Effector memory CD8-positive, alpha-beta T cell (primary cell): ENCODE data around the gene DRGX.

Experiments
- ATAC-seq: fragments of 150-1000 bp; cut with Tn5 transposase; replicated peaks from 2 replicates; pipeline ENCODE4 v1.10.0; 2021; ENCODE audit warnings: mild to moderate bottlenecking, moderate library complexity
- DNase-seq, 3 experiments: peaks; one replicate each; pipeline ENCODE4 v3.0.0; 2021
- H3K27ac Mint-ChIP-seq, 2 donors: one replicate each; pipeline ENCODE4 v1.8.0; 2022; ENCODE audit warnings: mild to moderate bottlenecking in 2 of 2, mixed read lengths in 2 of 2, moderate library complexity in 2 of 2
- H3K27me3 Mint-ChIP-seq, 2 donors: one replicate each; pipeline ENCODE4 v1.8.0; 2022; ENCODE audit warnings: mixed read lengths in 2 of 2
- H3K36me3 Mint-ChIP-seq: one replicate; pipeline ENCODE4 v1.8.0; 2022; ENCODE audit warnings: mild to moderate bottlenecking, moderate library complexity, mixed read lengths; ENCODE audit not compliant: insufficient read depth
- H3K4me1 Mint-ChIP-seq, 2 donors: one replicate each; pipeline ENCODE4 v1.8.0; 2022; ENCODE audit warnings: low read depth in 2 of 2, mixed read lengths in 2 of 2
- H3K4me3 Mint-ChIP-seq, 2 donors: one replicate each; pipeline ENCODE4 v1.8.0; 2022; ENCODE audit warnings: mild to moderate bottlenecking in 2 of 2, mixed read lengths in 2 of 2, moderate library complexity in 2 of 2
- H3K9me3 Mint-ChIP-seq, 2 donors: one replicate each; pipeline ENCODE4 v1.8.0; 2022; ENCODE audit warnings: mixed read lengths in 2 of 2

The DRGX gene

DNA sequence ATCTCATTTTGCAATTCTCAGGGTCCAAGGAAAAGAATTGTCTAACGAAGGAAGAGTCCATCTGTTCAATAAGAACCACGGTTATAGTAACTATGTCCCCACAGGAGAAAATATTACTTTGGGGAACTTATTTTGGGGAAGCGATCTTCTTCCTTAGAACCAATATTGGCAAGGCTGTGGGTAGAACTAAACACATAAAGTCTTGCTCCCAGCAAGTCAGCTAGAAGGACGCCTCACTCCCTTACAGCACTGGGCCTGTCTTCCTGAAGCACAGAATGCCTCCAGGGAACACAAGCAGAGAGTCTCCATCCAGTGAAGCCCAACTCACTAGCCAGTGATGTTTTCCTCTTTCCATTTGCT lies 66.8 kb downstream of the DRGX start:
- no peak for DNase-seq
- no peak for ATAC-seq
- H3K4me1 Mint-ChIP-seq, result peaks cover 0 to 2% of the 10 kb centered on the region in 2 donors
- H3K4me3 Mint-ChIP-seq, result no peak overlapping the region
- H3K27ac Mint-ChIP-seq, result no peak overlapping the region
- H3K36me3 Mint-ChIP-seq, result no peaks in the 10 kb centered on the region
- peaks cover 25 to 61% of the 10 kb centered on the region in 2 donors for H3K27me3 Mint-ChIP-seq
- H3K9me3 Mint-ChIP-seq, result no peaks in the 10 kb centered on the region

DNA sequence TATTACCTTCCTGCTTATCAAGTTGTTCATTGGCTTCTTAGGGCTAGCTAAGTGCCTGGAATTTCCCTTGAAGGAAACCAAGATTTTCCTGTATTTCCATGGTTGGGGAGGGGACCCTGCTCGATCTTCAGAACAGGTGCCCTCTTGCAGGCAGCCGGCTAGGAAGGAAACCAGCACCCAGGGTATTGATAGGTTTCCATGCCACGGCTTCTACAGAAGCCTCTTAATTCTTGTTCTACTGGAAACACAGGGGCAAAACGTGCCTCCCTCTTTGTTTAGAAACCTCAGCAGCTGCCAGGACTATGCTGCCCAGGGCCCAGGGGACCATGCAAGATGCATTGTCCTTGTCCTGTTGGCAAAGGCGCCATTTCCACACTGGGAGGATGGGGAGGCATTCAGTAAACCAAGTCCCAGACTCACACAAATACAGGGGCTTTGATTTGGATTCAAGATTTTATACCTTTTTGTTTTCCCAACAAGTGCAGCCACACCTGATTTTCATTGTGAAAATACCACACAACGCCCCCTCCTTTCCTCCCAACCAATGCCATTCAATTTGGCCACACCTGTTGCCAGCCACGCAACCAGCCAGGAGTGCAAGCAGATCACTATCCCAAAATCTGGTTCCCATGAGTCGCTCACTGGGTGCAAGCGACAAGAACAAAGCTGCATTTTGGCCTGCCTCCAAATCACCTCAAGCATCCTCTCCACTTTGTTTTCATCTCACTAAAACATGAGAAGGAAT lies 67.3 kb downstream of the DRGX start:
- peaks cover 25 to 61% of the 10 kb centered on the region in 2 donors for H3K27me3 Mint-ChIP-seq
- no peak overlapping the region for H3K27ac Mint-ChIP-seq

DNA sequence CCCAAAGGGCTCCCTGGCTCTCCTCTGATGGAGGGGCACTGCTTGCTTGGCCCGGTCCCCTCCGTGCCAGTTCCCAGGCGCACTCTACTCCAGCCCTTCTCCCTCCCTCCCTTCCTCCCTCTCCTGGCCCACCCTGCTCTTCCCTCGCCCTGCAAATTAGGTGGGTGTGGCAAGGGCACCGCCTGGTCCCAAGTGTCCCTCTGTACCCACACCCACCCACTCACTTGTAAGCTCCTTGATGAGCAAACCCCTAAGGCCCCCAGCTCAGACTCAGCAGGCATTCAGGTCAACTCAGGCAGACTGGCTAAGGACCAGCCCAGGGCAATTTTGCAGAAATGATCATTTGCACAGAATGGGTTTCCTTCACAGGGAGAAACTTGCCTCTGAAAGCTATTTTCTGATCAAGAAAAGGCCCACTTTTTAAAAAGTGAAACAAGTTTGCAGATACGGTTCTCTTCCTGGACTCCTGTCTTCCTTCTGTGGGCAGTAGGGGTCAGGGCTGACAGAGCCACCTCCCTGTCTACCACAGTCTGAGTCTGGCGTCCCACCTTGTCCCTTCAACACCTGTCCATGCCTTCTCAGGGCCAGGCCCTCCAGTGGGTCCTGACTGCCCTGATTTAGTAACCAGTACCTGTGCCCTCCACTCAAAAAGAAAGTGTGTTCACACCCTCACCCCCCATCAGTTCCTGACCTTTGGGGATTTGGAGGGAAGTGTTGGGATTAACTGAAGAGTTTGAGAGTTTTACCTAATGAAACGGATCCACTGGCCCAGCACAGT lies 68.7 kb downstream of the DRGX start:
- no peak overlapping the region for H3K4me3 Mint-ChIP-seq
- no peak for DNase-seq
- ATAC-seq, result no peak
- no peaks in the 10 kb centered on the region for H3K9me3 Mint-ChIP-seq
- peaks cover 0 to 2% of the 10 kb centered on the region in 2 donors for H3K4me1 Mint-ChIP-seq
- H3K27ac Mint-ChIP-seq, result no peak overlapping the region
- peaks cover 25 to 62% of the 10 kb centered on the region in 2 donors for H3K27me3 Mint-ChIP-seq
- no peaks in the 10 kb centered on the region for H3K36me3 Mint-ChIP-seq

More for the DNA sequence above, 67.3 kb downstream of the DRGX start:
- no peaks in the 10 kb centered on the region for H3K36me3 Mint-ChIP-seq
- no peaks in the 10 kb centered on the region for H3K9me3 Mint-ChIP-seq
- DNase-seq, result no peak
- no peak for ATAC-seq
- H3K4me3 Mint-ChIP-seq, result no peak overlapping the region
- peaks cover 0 to 2% of the 10 kb centered on the region in 2 donors for H3K4me1 Mint-ChIP-seq

DNA sequence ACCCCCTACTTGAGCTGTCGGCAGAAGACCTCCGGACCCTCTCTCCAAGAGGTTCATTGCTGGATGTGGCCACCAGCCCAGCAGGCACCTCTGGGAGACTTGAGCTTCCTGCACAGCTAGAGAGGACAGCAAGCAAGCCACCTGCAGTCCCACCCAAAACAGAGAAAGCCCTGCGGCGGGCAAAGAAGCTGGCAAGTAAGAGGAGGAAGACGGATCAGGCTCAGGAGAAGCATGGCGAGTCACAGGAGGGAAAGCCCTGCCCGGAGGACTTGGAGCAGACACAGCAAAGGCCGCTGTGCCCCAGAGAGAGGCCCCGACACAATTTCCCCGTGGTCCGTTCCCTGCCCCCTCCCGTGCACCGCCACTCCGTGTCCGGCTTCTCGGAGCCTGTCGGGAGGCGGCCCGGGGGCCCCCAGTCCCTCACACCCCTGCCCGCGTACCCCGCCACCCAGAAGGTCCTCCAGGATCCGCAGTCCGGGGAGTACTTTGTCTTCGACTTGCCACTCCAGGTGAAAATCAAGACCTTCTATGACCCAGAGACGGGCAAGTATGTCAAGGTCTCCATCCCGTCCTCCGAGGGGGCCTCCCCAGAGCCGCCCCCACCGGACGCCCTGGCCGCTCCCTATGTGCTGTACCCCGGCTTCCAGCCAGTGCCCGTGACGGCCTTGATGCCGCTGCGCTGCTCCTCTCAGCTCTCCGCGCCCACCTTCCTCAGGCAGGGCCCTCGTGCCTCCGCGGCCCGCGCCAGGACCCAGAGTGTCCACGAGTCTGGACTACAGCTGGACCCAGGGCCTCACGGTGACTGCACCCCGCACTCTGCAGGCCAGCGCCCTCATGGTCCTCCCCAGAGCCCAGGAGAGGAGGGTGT lies 69.7 kb downstream of the DRGX start:
- H3K27me3 Mint-ChIP-seq, result peaks cover 25 to 62% of the 10 kb centered on the region in 2 donors
- no peak for DNase-seq

DNA sequence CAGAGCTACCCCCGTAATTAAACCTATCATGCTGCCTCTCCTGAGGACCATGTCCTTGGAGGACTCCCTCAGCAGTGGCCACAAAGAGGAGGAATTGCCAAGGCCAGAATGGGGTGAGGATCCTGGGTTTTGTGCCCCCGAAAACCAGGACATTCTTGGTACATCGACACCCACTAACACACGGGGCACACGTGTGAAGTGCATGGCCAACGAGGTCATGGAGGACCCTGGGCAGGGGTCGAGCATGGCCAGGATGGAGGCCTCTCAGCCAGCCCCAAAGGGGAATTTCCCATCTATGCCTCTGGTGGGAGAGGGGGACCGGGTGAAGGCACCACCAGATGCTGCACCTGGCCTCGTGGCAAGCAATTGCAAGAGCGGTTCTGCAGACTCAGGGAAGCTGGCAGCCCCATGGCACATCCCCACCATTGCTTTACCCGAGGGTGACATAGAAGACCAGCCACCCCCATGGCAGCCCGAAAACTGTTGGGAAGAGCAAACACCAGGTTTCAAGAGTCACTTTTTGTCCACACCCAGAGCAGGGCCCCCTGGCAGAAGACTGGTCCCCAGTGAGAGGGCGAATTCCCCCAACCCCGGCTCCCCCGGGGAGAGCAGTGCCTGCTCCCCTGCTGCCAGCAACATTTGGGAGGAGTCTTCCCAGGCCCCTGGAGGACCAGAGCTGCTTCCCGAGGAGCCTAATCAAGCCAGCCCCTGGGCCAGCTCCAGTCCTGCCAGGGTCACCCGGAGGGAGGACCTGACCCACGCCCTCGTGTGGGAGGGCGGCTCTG lies 70.6 kb downstream of the DRGX start:
- no peak overlapping the region for H3K4me3 Mint-ChIP-seq
- peaks cover 0 to 2% of the 10 kb centered on the region in 2 donors for H3K4me1 Mint-ChIP-seq
- H3K36me3 Mint-ChIP-seq, result no peaks in the 10 kb centered on the region
- no peak for ATAC-seq
- H3K9me3 Mint-ChIP-seq, result no peaks in the 10 kb centered on the region
- H3K27ac Mint-ChIP-seq, result no peak overlapping the region
- peaks cover 25 to 57% of the 10 kb centered on the region in 2 donors for H3K27me3 Mint-ChIP-seq
- no peak for DNase-seq

More for the DNA sequence above, 69.7 kb downstream of the DRGX start:
- no peak overlapping the region for H3K27ac Mint-ChIP-seq
- H3K4me3 Mint-ChIP-seq, result no peak overlapping the region
- no peaks in the 10 kb centered on the region for H3K9me3 Mint-ChIP-seq
- no peak for ATAC-seq
- H3K36me3 Mint-ChIP-seq, result no peaks in the 10 kb centered on the region
- peaks cover 0 to 2% of the 10 kb centered on the region in 2 donors for H3K4me1 Mint-ChIP-seq

DNA sequence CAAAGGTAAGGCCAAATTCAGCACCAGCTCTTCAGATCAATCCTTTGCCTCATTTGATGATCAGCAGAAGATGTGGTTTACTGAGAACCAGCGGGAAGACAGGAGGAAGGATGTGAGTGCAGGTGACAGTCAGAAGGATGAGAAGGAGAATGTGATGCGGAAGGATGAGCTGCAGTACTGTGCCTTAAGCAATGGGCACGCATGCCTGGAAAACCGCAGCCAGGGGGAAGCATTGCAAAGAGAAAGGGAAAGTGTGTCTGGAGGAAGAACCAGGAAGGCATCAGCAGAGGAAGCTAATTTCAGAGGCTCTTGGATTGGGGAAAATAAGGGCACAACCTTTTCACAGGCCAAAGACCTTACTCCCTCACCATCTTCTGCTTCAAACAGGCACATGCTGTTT lies 71.2 kb downstream of the DRGX start:
- no peak for ATAC-seq
- H3K4me3 Mint-ChIP-seq, result no peak overlapping the region
- no peak for DNase-seq
- H3K9me3 Mint-ChIP-seq, result no peaks in the 10 kb centered on the region
- peaks cover 25 to 52% of the 10 kb centered on the region in 2 donors for H3K27me3 Mint-ChIP-seq
- peaks cover 0 to 2% of the 10 kb centered on the region in 2 donors for H3K4me1 Mint-ChIP-seq
- H3K27ac Mint-ChIP-seq, result no peak overlapping the region
- H3K36me3 Mint-ChIP-seq, result no peaks in the 10 kb centered on the region

DNA sequence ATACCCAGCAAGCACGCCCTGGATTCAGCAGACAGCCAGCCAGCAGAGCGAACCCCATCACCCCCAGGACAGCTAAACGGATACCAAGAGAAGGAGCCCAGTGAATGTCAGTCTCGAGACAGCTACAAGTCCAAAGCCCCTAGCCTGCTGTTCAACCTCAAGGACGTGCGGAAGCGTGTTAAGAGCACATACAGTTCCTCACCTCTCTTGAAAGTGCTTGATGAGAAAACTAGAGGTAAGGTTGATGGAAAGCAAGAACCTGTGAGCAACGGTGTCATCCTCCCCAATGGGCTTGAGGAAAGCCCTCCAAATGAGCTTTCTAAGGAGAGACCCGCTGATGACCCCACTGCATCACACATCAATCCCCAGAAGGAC lies 72.0 kb downstream of the DRGX start:
- H3K4me1 Mint-ChIP-seq, result peaks cover 0 to 2% of the 10 kb centered on the region in 2 donors
- no peak overlapping the region for H3K27ac Mint-ChIP-seq
- no peak overlapping the region for H3K4me3 Mint-ChIP-seq
- H3K27me3 Mint-ChIP-seq, result peaks cover 23 to 44% of the 10 kb centered on the region in 2 donors
- DNase-seq, result no peak
- no peak for ATAC-seq
- H3K36me3 Mint-ChIP-seq, result no peaks in the 10 kb centered on the region
- H3K9me3 Mint-ChIP-seq, result no peaks in the 10 kb centered on the region

DNA sequence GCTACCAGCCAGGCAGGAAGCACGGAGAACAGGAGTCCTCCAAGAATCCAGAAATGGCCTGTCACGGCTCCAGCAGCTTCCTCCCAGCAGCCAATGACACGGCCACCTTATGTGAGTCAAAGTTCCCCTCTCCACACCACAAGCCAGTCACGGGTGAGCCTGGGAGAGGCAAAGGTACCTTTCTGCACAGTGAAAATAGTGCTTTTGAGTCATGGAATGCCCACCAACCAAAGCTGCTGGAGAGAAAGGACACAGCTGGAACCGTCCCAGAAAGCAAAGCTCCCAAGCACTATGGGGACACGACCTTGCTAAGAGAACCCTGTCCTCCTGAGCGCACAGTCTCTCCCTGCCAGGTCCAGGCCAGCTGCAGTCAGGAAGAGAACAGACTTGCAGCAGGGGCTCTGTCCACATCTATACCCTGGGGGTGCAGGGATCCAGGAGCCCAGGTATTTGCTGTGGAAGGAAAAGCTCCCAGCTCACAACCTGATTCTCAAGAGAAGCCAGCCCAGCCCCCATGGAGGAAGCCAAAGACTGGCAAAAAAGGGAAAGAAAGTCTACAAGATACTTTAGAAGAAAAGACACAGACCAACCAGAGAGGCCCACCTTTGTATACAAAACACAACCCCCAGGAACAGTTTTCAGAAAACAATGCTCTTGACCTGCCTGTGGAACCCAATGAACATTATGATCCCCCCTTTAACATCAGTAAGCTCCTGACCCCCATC lies 72.6 kb downstream of the DRGX start:
- ATAC-seq (no peak), DNase-seq (no peak)
- H3K4me3 Mint-ChIP-seq, result no peak overlapping the region
- peaks cover 0 to 2% of the 10 kb centered on the region in 2 donors for H3K4me1 Mint-ChIP-seq
- H3K27ac Mint-ChIP-seq, result no peak overlapping the region
- H3K36me3 Mint-ChIP-seq, result no peaks in the 10 kb centered on the region
- no peaks in the 10 kb centered on the region for H3K9me3 Mint-ChIP-seq
- peaks cover 19 to 38% of the 10 kb centered on the region in 2 donors for H3K27me3 Mint-ChIP-seq

DNA sequence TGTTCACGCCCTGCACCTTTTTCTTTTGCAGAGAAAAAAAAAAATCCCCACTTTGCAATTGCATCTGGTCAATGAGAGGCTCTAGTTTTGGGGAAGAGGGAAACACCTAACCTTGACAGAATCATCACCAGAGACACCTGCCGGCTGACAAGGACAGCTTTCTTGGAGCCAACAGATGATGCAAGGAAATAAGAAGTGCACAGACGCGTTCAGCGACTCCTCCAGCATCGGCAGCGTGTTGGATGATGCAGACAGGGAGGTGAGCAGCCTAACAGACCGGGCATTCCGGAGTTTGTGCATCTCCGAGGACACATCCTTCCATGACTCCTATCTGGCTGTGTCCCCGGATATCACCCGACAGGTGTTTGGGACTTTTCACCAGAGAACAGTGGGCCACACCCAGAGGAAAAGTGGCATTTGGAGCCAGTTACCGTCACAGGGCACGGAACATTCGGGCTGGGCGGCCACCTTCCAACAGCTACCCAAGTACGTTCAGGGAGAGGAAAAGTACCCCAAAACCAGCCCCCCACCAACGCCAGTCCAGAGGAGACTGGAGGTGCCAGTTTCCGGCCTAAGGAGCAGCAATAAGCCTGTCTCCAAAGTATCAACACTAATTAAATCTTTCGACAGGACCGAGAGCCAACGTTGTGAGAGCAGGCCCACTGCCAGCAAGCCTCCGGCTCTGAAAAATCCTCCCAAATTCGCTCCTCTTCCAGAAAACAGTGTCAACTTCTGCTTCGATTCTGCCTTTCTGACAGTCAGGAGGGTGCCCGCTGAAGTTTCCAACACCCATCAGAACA lies 73.3 kb downstream of the DRGX start:
- Mint-ChIP-seq H3K4me3 (no peak overlapping the region), H3K9me3 (no peaks in the 10 kb centered on the region), H3K36me3 (no peaks in the 10 kb centered on the region), H3K4me1 (peaks cover 0 to 2% of the 10 kb centered on the region in 2 donors), H3K27ac (no peak overlapping the region), H3K27me3 (peaks cover 12 to 32% of the 10 kb centered on the region in 2 donors)
- no peak for ATAC-seq
- DNase-seq, result no peak

DNA sequence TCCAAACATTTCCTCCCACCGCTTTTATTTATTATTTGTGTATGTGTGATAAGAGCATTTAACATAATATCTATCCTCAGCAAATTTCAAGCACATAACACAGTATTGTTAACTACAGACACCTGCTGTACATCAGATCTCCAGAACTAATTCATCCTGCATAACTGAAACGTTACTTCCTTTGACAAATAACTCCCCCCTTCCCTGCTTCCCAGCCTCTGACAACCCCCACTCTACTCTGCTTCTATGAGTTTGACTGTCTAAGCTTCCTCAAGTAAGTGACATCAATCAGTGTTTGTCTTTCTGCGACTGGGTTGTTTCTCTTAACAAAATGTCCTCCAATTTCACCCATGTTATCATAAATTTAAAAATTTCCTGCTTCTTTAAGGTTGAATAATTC lies 74.9 kb downstream of the DRGX start:
- no peak overlapping the region for H3K27ac Mint-ChIP-seq
- H3K4me3 Mint-ChIP-seq, result no peak overlapping the region
- H3K4me1 Mint-ChIP-seq, result peaks cover 0 to 2% of the 10 kb centered on the region in 2 donors
- H3K36me3 Mint-ChIP-seq, result no peaks in the 10 kb centered on the region
- H3K27me3 Mint-ChIP-seq, result peaks cover 12 to 20% of the 10 kb centered on the region in 2 donors
- no peaks in the 10 kb centered on the region for H3K9me3 Mint-ChIP-seq
- ATAC-seq (no peak), DNase-seq (no peak)

DNA sequence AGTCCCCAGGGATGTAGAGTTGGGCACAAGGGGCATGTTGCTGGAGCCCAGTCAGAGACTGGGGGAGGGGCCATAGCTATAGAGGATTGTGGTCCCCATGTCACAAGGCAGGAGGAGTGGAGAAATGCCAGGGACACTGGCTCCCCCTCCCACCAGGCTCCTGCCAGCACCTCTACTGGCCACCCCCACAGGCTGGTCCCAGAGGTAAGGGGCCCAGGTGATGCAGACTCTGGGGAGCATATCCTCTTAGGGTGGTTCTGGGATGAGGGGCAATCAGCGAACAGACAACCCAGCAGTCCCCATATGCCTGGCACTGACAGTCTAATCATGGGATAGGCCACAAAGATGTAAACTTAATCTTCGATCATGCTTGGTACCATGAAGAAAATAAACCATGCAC lies 75.7 kb downstream of the DRGX start:
- no peak overlapping the region for H3K27ac Mint-ChIP-seq
- peaks cover 9 to 20% of the 10 kb centered on the region in 2 donors for H3K27me3 Mint-ChIP-seq
- no peaks in the 10 kb centered on the region for H3K9me3 Mint-ChIP-seq
- no peaks in the 10 kb centered on the region for H3K36me3 Mint-ChIP-seq
- DNase-seq (no peak), ATAC-seq (no peak)
- H3K4me1 Mint-ChIP-seq, result peaks cover 0 to 2% of the 10 kb centered on the region in 2 donors
- H3K4me3 Mint-ChIP-seq, result no peak overlapping the region

DNA sequence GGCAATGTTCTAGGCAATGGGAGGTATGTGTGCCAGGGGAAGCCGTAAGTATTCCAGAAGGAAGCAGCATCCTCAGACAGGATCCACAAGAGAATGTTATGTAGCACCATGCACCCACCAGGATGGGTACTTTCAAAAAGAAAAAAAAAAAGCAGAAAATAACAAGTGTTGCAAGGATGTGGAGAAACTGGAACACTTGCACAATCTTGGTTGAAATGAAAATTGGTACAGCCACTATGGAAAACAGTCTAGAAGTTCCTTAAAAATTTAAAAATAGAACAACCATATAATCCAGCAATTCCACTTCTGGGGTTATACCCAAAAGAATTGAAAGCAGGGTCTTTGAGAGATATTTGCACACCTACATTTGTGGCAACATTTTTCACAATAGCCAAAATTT lies 76.7 kb downstream of the DRGX start:
- Mint-ChIP-seq H3K36me3 (no peaks in the 10 kb centered on the region), H3K27me3 (peaks cover 0 to 10% of the 10 kb centered on the region in 2 donors), H3K4me3 (no peak overlapping the region), H3K9me3 (no peaks in the 10 kb centered on the region), H3K4me1 (no peaks in the 10 kb centered on the region), H3K27ac (no peak overlapping the region)
- DNase-seq (no peak), ATAC-seq (no peak)
